Amygdala (tissue), 56 donors: ENCODE measurements around the gene ATRX.
"Not testable (repeated sequence)": the region's sequence is repeated elsewhere in the genome, so short reads cannot be mapped to it uniquely, and the experiment has no call there.

Experiments used
- DNase-seq, 56 donors: peaks; one replicate each; lab custom pipeline; 2025; lab: John Stamatoyannopoulos, UW

ATRX gene

GRCh38 chrX:77638397-77638796 lies 147.6 kb downstream of the ATRX start:
- no peak for DNase-seq

- no peak for DNase-seq
These were observed 150.6 kb downstream of the ATRX start for GRCh38 chrX:77635373-77635772.

DNA sequence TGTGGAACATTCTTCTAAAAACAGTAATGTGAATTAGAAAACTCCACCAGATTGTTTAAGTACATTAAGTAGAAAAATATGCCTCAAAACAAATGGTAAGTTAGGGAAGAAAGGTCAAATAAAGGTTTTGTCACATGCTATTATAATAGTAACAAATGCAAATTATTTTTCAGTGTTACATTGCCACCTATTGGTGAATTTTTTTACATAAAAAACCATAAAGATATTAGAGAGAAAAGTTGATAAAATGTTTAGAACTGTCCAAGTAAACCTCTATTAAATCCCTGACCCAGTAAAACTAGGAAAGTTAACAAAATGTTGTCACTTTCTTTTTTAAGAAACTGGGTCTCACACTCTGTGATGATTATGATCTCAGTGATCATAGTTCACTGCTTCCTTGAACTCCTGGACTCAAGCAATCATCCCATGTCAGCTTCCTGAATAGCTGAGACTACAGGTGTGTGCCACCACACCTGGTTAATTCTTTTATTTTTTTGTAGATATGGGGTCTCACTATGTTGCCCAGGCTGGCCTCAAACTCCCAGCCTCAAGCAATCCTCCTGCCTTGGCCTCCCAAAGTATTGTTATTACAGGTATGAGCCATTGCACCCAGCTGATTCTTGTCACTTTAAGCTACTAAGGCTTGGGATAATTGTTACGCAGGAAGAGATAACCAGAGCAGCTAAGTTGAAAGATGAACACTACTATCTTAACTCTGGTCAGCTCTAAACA lies 157.6 kb downstream of the ATRX start:
- DNase-seq, result no peak

DNA sequence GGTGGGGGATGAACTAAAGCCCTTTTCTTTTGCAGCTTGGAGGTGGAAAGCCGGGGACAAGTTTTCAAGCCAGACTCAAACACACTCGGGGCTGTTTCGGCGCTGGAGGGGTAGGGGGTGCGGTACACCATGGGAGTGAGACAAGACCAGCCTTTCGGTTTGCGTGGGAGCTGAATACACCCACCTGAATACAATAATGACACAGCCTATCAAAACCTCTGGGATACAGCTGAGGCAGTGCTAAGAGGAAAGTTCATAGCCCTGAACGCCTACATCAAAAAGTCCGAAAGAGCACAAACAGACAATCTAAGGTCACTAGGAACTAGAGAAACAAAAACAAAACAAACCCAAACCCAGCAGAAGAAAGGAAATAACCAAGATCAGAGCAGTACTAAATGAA lies 163.3 kb downstream of the ATRX start:
- DNase-seq, result no peak

DNA sequence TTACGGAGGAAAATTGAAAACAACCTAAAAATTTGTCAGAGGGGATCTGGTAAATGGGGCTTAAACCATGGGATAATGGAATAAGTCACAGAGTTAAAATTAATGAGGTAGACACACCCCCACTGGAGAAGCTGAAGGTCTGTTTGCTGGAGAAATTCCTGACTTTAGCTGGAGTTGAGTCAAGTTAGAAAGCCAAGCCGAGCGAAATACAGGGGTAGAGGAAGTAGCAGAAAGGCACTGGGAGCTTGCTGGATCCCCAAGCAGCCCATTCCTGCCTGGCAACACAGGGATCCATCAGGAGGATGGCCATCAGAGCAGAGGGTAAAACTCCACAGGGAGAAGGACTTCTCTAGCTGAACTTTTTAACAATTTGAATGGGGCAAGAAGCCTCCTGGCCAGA lies 163.8 kb downstream of the ATRX start:
- no peak for DNase-seq

DNA sequence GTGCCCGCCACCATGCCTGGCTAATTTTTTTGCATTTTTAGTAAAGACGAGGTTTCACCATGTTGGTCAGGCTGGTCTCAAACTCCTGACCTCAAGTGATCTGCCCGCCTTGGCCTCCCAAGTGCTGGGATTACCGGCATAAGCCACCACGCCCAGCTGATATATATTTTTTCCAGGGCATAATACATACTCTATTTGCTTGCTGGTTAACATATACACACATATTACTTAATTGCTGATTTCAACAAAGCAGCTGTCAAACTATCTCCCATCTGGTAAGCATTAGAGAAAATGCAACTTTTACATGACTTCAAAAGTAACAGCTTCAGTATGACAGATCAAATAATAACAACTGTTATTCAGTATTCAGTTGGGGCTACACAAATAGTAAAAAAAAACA lies 164.6 kb downstream of the ATRX start:
- DNase-seq, result not testable (repeated sequence)

- DNase-seq, result no peak
These were observed 168.8 kb downstream of the ATRX start for GRCh38 chrX:77617206-77617605.

GRCh38 chrX:77603635-77604336 lies 182.2 kb downstream of the ATRX start:
- no peak for DNase-seq

DNA sequence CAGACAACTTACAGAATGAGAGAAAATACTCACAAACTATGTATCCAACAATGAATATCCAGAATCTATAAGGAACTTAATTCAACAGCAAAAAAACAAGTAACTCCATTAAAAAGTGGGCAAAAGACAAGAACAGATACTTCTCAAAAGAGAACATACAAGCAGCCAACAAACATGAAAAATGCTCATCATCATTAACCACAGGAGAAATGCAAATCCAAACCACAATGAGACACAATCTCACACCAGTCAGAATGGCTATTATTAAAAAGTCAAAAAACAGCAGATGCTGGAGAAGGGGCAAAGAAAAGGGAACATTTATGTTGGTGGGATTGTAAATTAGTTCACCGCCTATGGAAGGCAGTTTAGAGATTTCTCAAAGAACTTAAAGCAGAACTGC lies 188.5 kb downstream of the ATRX start:
- no peak for DNase-seq

DNA sequence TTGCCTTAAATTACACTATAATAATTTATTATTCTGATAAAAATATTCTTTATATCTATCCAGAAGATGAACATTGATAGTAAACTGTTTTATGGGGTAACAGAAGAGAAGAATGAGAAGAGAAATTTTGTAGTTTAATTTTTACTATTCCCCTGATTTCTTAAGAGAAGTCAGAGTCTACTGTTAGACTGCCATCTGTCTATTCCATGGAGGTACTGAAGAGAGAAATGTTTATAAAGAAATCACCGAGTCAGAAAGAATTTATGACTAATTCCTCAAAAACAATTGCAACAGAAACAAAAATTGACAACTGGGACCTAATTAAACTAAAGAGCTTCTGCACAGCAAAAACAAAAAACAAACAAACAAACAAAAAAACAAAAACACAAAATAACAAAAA lies 188.9 kb downstream of the ATRX start:
- no peak for DNase-seq

- DNase-seq, result no peak
These were observed 190.2 kb downstream of the ATRX start for GRCh38 chrX:77595848-77596247.

DNA sequence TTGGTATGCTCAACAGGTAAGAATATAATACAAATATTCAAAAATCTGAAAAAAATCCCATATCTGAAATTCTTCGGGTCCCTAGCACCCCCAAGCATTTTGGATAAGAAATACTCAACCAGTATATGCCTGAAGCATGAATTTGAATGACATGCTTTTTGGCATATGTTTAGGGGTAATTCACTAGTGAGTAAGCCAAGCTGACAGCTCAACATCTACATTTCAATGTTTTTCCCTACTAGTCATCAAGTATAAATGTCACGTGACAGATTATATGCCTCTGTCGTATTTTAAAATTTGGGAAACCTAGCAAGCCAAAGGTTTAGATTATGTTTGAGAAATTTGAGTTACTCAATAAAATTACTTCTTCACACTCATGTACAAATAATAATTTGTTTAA lies 213.7 kb downstream of the ATRX start:
- no peak for DNase-seq

DNA sequence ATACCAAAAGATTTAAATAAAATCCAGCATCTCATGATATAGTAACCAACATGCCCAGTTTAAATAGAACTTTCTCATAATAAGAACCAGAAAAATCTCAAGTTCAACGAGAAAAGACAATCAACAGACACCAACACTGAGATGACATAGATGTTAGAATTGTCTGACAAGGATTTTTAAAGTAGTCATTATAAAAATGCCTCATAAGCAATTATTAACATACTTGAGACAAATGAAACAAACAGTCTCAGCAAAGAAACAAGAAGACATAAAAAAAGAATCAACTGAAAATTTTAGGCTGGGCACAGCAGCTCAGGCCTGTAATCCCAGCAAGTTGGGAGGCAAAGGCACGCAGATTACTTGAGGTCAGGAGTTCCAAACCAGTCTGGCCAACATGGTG lies 220.7 kb downstream of the ATRX start:
- no peak for DNase-seq

GRCh38 chrX:77564823-77565222 lies 221.2 kb downstream of the ATRX start:
- DNase-seq, result no peak

DNA sequence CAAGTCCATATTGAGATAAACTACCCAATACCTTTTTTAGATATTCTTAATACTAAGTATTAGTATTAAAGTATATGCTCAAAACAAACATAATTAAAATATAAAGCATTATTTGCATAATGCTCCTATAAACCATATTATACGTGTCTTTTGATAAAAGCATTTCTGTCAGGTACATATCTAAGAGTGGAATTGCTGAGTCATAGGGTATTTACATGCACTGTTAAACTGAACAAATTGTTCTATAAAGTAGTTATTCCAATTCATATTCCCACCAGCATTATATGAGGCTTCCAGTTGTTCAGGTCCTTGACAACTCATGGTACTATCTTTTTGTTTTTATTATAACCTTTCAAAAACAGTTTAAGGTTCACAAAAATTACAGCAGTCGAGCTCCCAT lies 224.6 kb downstream of the ATRX start:
- DNase-seq, result no peak

GRCh38 chrX:77556276-77556675 lies 229.7 kb downstream of the ATRX start:
- DNase-seq, result no peak

DNA sequence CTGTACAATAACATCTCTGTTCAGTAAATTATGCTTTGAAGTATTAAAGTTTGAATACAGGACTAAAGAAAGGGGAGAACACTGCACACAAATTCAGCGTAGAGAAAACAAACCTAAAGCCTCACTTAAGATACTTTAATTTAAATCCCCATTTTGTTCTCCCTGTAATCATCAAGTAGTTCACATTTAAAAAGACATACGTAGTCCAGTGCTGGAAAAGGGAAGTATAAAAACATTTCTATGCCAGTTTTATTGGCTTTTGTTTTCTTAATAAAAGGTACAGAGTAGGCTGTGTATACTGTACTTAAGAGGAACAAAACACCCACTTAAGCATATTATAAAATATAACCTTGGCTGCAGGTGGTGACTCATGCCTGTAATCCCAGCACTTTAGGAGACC lies 237.3 kb downstream of the ATRX start:
- DNase-seq, result no peak

DNA sequence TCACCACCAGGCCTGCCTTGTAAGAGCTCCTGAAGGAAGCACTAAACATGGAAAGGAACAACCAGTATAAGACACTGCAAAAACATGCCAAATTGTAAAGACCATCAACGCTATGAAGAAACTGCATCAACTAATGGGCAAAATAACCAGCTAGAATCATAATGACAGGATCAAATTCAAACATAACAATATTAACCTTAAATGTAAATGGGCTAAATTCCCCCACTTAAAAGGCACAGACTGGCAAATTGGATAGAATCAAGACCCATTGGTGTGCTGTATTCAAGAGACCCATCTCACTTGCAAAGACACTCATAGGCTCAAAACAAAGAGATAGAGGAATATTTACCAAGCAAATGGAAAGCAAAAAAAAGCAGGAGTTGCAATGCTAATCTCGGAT lies 246.2 kb downstream of the ATRX start:
- not testable (repeated sequence) for DNase-seq

GRCh38 chrX:77531261-77531660 lies 254.8 kb downstream of the ATRX start:
- not testable (repeated sequence) for DNase-seq

DNA sequence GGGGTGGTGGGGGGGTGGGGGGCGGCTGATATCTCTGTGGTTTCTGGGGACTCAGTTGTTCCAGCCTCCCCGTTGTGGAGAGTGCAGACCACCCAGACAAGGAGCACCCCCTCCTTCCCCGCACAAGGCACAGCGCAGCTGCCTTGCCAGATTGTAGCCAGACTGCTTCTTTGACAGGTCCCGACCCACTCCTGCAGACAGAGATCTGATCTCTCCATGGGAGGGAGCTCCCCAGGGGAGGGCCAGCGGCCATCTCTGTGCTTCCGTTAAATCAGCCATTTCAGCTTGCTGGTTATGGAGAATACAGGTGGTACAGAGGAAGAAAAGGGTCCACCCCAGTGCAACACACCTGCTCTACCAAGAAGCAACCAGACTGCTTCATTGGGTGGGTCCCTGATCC lies 258.0 kb downstream of the ATRX start:
- DNase-seq, result no peak

- peak in 18 of 56 donors; percentile 0 to 27 (median 3) for DNase-seq
These were observed 258.6 kb downstream of the ATRX start for GRCh38 chrX:77527233-77528001.

DNA sequence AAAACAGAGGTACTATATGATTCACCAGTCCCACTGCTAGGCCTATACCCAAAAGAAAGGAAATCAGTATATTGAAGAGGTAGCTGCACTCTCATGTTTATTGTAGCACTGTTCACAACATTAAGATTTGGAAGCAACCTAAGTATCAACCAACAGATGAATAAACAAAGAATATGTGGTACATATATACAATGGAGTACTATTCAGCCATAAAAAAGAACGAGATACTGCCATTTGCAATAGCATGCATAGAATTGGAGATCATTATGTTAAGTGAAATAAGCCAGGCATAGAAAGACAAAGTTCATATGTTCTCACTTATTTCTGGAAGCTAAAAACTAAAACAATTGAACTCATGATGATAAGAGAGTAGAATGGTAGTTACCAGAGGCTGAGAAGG lies 266.3 kb downstream of the ATRX start:
- no peak for DNase-seq
